ENCODE data around the gene ACTG2. TPM values are rescaled to one million over a fixed set of nuclear protein-coding genes. Genes with fewer than 3 reads are reported as not detected.
A peak's percentile ranks its signal among the peaks of the same experiment; 100 is the strongest.

Gene ACTG2
- total RNA-seq, result 100 to 1,000 TPM in 3 of 4 donors, 10 to 100 TPM in 1; 37.7 to 809 (median 109) TPM

GRCh38 chr2:73892631-73893329 lies at the start of gene ACTG2:
ACTG2 (plus strand) TSS chr2:73893008; CDS start chr2:73901312, 8,304 bp downstream.
- DNase-seq, result no peak
- H3K4me3 ChIP-seq, result peak within 1 kb of the TSS; percentile 14 to 58 (median 41)
- H3K36me3 ChIP-seq, result no peaks in the 10 kb centered on the region
- H3K4me1 ChIP-seq, result peaks cover 0 to 10% (median 0%) of the 10 kb centered on the region in 3 donors
- intact Hi-C loops (cut with DNase I), result no loop called here
- H3K27me3 ChIP-seq, result no peaks in the 10 kb centered on the region
- TF ChIP-seq POLR2A (IDR thresholded peaks at IDR 0.05) (peak in 2 of 4 donors; percentile 53 to 78), CTCF (IDR thresholded peaks at IDR 0.05) (no peak)
- 53 to 72% methylated on average over 9 to 13 of the region's 15 CpGs for WGBS, 2 donors
- H3K9me3 ChIP-seq, result no peaks in the 10 kb centered on the region
- H3K27ac ChIP-seq, result peak within 1 kb of the TSS; percentile 67 to 89 (median 83)

GRCh38 chr2:73844087-73844486 lies 48.7 kb upstream of the ACTG2 start:
- TF ChIP-seq POLR2A (IDR thresholded peaks at IDR 0.05), result no peak
- no peak for TF ChIP-seq CTCF (IDR thresholded peaks at IDR 0.05)
- no peak for DNase-seq
- H3K36me3 ChIP-seq, result peaks cover 0 to 96% (median 33%) of the 10 kb centered on the region in 3 donors
- intact Hi-C loops (cut with DNase I), result no loop called here
- H3K4me1 ChIP-seq, result no peaks in the 10 kb centered on the region
- H3K27ac ChIP-seq, result no peak overlapping the region
- 42 to 47% methylated on average over 2 of the region's 2 CpGs for WGBS, 2 donors
- H3K9me3 ChIP-seq, result no peaks in the 10 kb centered on the region
- no peak overlapping the region for H3K4me3 ChIP-seq
- H3K27me3 ChIP-seq, result no peaks in the 10 kb centered on the region

GRCh38 chr2:73850009-73850408 lies 42.8 kb upstream of the ACTG2 start:
- peak overlapping the region in 3 of 4 donors; percentile 39 to 59 (median 46) for H3K27ac ChIP-seq
- intact Hi-C loops (cut with DNase I), result no loop called here
- no peak for DNase-seq

GRCh38 chr2:73851274-73851673 lies 41.5 kb upstream of the ACTG2 start:
- DNase-seq, result no peak
- TF ChIP-seq POLR2A (IDR thresholded peaks at IDR 0.05) (no peak), CTCF (IDR thresholded peaks at IDR 0.05) (peak in 3 of 6 experiments; percentile 20 to 50 (median 22))
- H3K4me1 ChIP-seq, result peaks cover 0 to 5% (median 4%) of the 10 kb centered on the region in 3 donors
- intact Hi-C loops (cut with DNase I), result no loop called here
- no peak overlapping the region for H3K4me3 ChIP-seq
- 63 to 71% methylated on average over 3 of the region's 3 CpGs for WGBS, 2 donors
- H3K27ac ChIP-seq, result peak overlapping the region in 1 of 4 donors; percentile 23
- H3K36me3 ChIP-seq, result peaks cover 21 to 100% (median 51%) of the 10 kb centered on the region in 3 donors
- H3K27me3 ChIP-seq, result no peaks in the 10 kb centered on the region
- H3K9me3 ChIP-seq, result no peaks in the 10 kb centered on the region

More at GRCh38 chr2:73850009-73850408, 42.8 kb upstream of the ACTG2 start:
- 75 to 83% methylated on average over 1 to 2 of the region's 2 CpGs for WGBS, 2 donors
- H3K4me3 ChIP-seq, result no peak overlapping the region
- no peaks in the 10 kb centered on the region for H3K27me3 ChIP-seq
- peaks cover 0 to 5% (median 4%) of the 10 kb centered on the region in 3 donors for H3K4me1 ChIP-seq
- TF ChIP-seq POLR2A (IDR thresholded peaks at IDR 0.05) (no peak), CTCF (IDR thresholded peaks at IDR 0.05) (no peak)
- peaks cover 13 to 100% (median 47%) of the 10 kb centered on the region in 3 donors for H3K36me3 ChIP-seq
- no peaks in the 10 kb centered on the region for H3K9me3 ChIP-seq

GRCh38 chr2:73852020-73852419 lies 40.8 kb upstream of the ACTG2 start:
- no peaks in the 10 kb centered on the region for H3K27me3 ChIP-seq
- peak overlapping the region in 1 of 4 donors; percentile 2 for H3K27ac ChIP-seq
- H3K9me3 ChIP-seq, result no peaks in the 10 kb centered on the region
- no peak overlapping the region for H3K4me3 ChIP-seq
- peaks cover 21 to 100% (median 46%) of the 10 kb centered on the region in 3 donors for H3K36me3 ChIP-seq
- DNase-seq, result no peak
- peaks cover 0 to 5% (median 4%) of the 10 kb centered on the region in 3 donors for H3K4me1 ChIP-seq
- no peak for TF ChIP-seq CTCF (IDR thresholded peaks at IDR 0.05)
- TF ChIP-seq POLR2A (IDR thresholded peaks at IDR 0.05), result no peak
- intact Hi-C loops (cut with DNase I), result no loop called here

All from esophagus squamous epithelium (tissue), 5 donors.